AG04450 (cell line): ENCODE data around the gene CSK. TPM values are rescaled to one million over a fixed set of nuclear protein-coding genes. Genes with fewer than 3 reads are reported as not detected.

Experiments
- CTCF ChIA-PET: fragments of 300-600, 350-600 bp; formaldehyde crosslinking; extraction: SDS; loops from one replicate; lab custom pipeline; 2022; ENCODE audit warnings: antibody characterized with exemption, inconsistent platforms; lab: Charles Lee
- POLR2A ChIA-PET: fragments of 350-600 bp; formaldehyde crosslinking; extraction: SDS; loops from one replicate; lab custom pipeline; 2021; ENCODE audit warnings: antibody characterized with exemption, inconsistent platforms; lab: Yijun Ruan, JAX
- DNase-seq: peaks from one replicate; pipeline ENCODE4 v3.0.0-alpha.2; 2011; ENCODE audit warnings: low read depth, low spot score
- H3K27ac ChIP-seq: one replicate; pipeline ENCODE4 v1.5.1; 2012; ENCODE audit warnings: low read depth, low read length, control low read depth
- H3K27me3 ChIP-seq: one replicate; pipeline ENCODE4 v1.6.0; 2012; ENCODE audit warnings: low read length; ENCODE audit not compliant: control insufficient read depth, insufficient read depth
- H3K4me3 ChIP-seq: 2 replicates; pipeline ENCODE4 v1.5.1; 2011; ENCODE audit warnings: mild to moderate bottlenecking, low read depth, low read length, control low read depth
- H3K9me3 ChIP-seq: 2 replicates; pipeline ENCODE4 v1.5.1; 2012; ENCODE audit warnings: low read length; ENCODE audit not compliant: control insufficient read depth, insufficient read depth
- polyA plus RNA-seq: library from polyadenylated mRNA; depleted of rRNA; stranded (reverse); fragments of >200 nt; gene quantifications from 2 replicates; pipeline ENCODE4 v1.2.3, GENCODE V29; 2011
- TF ChIP-seq, protein P1 (sequence below): IDR thresholded peaks from 2 replicates; pipeline ENCODE4 v1.5.1; 2011; ENCODE audit warnings: low read depth, low read length, control low read depth, inconsistent platforms

Gene CSK
- polyA plus RNA-seq, 1 experiment, result 17.2 TPM

GRCh38 chr15:74826921-74827320 is 45.0 kb downstream of the CSK start:
- no peak overlapping the region for H3K4me3 ChIP-seq
- CTCF ChIA-PET, result no interaction called here
- no peak for DNase-seq

DNA sequence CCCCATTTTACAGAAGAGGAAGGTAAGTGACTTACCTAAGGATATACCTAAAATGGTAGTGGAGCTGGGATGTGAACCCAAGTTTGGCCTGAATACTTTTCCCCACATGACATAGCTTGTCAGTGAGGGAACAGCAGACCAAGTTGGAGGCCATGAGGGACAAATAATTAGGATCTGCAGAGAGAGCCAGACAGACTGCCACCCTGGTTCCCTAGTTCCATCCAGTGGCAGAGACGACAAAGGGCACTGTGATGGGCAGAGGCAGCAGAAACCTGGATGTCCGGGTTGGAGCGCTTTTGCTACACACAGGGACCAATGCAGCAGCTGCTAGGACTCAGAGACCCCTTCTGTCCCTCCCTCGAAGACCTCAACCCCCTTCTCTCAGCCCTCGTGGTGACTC is 45.7 kb downstream of the CSK start:
- POLR2A ChIA-PET, result no interaction called here
- TF ChIP-seq, protein P1, sequence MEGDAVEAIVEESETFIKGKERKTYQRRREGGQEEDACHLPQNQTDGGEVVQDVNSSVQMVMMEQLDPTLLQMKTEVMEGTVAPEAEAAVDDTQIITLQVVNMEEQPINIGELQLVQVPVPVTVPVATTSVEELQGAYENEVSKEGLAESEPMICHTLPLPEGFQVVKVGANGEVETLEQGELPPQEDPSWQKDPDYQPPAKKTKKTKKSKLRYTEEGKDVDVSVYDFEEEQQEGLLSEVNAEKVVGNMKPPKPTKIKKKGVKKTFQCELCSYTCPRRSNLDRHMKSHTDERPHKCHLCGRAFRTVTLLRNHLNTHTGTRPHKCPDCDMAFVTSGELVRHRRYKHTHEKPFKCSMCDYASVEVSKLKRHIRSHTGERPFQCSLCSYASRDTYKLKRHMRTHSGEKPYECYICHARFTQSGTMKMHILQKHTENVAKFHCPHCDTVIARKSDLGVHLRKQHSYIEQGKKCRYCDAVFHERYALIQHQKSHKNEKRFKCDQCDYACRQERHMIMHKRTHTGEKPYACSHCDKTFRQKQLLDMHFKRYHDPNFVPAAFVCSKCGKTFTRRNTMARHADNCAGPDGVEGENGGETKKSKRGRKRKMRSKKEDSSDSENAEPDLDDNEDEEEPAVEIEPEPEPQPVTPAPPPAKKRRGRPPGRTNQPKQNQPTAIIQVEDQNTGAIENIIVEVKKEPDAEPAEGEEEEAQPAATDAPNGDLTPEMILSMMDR, result no peak
- H3K4me3 ChIP-seq, result no peak overlapping the region
- H3K9me3 ChIP-seq, result no peaks in the 10 kb centered on the region; the same call in 1 of the 2 replicates
- CTCF ChIA-PET, result interaction anchor here (0.6 to 0.7 kb wide), 2 partner anchors 57 to 74 kb away, joined by 3 read pairs; no protein-coding TSS in a partner anchor
- H3K27ac ChIP-seq, result no peak overlapping the region
- H3K27me3 ChIP-seq, result peaks cover 43% of the 10 kb centered on the region
- DNase-seq, result no peak

More at GRCh38 chr15:74826921-74827320, 45.0 kb downstream of the CSK start:
- POLR2A ChIA-PET, result no interaction called here
- TF ChIP-seq, protein P1, result no peak
- Histone ChIP-seq H3K27ac (no peak overlapping the region), H3K9me3 (no peaks in the 10 kb centered on the region; the same call in 1 of the 2 replicates), H3K27me3 (peaks cover 43% of the 10 kb centered on the region)

GRCh38 chr15:74828835-74829234 is 47.0 kb downstream of the CSK start:
- POLR2A ChIA-PET, result no interaction called here

GRCh38 chr15:74829486-74829885 is 47.6 kb downstream of the CSK start:
- CTCF ChIA-PET, result no interaction called here
- DNase-seq, result no peak
- Histone ChIP-seq H3K27ac (no peak overlapping the region), H3K4me3 (no peak overlapping the region), H3K9me3 (no peaks in the 10 kb centered on the region; the same call in 1 of the 2 replicates), H3K27me3 (peaks cover 38% of the 10 kb centered on the region)
- TF ChIP-seq, protein P1, result no peak
- POLR2A ChIA-PET, result no interaction called here

More at GRCh38 chr15:74828835-74829234, 47.0 kb downstream of the CSK start:
- peaks cover 41% of the 10 kb centered on the region for H3K27me3 ChIP-seq
- no peak overlapping the region for H3K4me3 ChIP-seq
- TF ChIP-seq, protein P1, result no peak
- no peak overlapping the region for H3K27ac ChIP-seq
- DNase-seq, result no peak
- no peaks in the 10 kb centered on the region; the same call in 1 of the 2 replicates for H3K9me3 ChIP-seq
- CTCF ChIA-PET, result no interaction called here

DNA sequence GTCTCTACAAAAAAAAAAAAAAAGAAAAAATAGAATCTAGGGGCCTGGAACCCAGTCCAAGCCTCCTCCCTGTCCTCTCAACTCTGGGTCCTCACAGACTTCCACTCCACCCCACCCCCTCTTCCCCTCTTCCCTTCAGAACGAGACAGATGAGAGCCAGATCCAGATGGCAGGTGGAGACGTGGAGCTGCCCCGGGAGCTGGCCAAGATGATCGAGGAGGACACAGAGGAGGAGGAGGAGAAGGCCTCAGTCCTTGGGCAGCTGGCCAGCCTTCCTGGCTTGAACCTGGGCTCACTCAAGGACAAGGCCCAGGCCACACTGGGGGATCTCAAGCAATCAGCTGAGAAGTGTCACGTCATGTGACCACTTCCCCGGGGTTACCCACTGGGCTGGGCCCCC is 48.1 kb downstream of the CSK start:
- ChIA-PET CTCF (no interaction called here), POLR2A (interaction anchor here (0.9 kb wide), 1 partner anchor 61 kb away, joined by 3 read pairs; no protein-coding TSS in a partner anchor)
- peaks cover 35% of the 10 kb centered on the region for H3K27me3 ChIP-seq
- no peak for DNase-seq
- TF ChIP-seq, protein P1, result no peak
- no peak overlapping the region for H3K27ac ChIP-seq
- no peaks in the 10 kb centered on the region; the same call in 1 of the 2 replicates for H3K9me3 ChIP-seq
- no peak overlapping the region for H3K4me3 ChIP-seq
